Sciatic nerve (tissue), 2 donors: ENCODE results near the gene EGR1. TPM values are rescaled to one million over a fixed set of nuclear protein-coding genes. Genes with fewer than 3 reads are reported as not detected.

Experiments
- ATAC-seq: fragments of 200-7000 bp; cut with Tn5 transposase; one replicate; pipeline ENCODE4 v1.9.1; 2020; ENCODE audit warnings: mild to moderate bottlenecking, moderate library complexity
- DNase-seq: peaks from one replicate; pipeline ENCODE4 v3.0.0-alpha.2; 2020; ENCODE audit warnings: low spot score
- intact Hi-C: fragments of 100-400 bp; cut with DNase I; formaldehyde crosslinking; loops from one replicate; pipeline ENCODE4 v1.14.2; 2022
- total RNA-seq: library from RNA; stranded (reverse); fragmentation: NEBNext Ultra II Directional; extraction: Animal tissue kit (Norgen Biotek cat#: 25700); gene quantifications from one replicate; pipeline ENCODE4 v1.2.1, GENCODE V29; 2021
- donor health status: DM: no; HTN: no; CAD: no.
- donor health status: DM: no; HTN: no; CAD: no.

Gene EGR1
- total RNA-seq, result 137 TPM

DNA sequence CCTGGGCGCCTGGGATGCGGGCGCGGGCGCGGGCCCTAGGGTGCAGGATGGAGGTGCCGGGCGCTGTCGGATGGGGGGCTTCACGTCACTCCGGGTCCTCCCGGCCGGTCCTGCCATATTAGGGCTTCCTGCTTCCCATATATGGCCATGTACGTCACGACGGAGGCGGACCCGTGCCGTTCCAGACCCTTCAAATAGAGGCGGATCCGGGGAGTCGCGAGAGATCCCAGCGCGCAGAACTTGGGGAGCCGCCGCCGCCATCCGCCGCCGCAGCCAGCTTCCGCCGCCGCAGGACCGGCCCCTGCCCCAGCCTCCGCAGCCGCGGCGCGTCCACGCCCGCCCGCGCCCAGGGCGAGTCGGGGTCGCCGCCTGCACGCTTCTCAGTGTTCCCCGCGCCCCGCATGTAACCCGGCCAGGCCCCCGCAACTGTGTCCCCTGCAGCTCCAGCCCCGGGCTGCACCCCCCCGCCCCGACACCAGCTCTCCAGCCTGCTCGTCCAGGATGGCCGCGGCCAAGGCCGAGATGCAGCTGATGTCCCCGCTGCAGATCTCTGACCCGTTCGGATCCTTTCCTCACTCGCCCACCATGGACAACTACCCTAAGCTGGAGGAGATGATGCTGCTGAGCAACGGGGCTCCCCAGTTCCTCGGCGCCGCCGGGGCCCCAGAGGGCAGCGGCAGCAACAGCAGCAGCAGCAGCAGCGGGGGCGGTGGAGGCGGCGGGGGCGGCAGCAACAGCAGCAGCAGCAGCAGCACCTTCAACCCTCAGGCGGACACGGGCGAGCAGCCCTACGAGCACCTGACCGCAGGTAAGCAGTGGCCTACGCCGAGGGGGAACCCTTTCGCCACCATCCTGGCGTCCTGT is at the start of gene EGR1:
Gene EGR1, plus strand, starts transcription at position 219 of the 864 bp plus-strand sequence. Its CDS starts 283 bp downstream, at position 502.
- DNase-seq (peak; percentile 97), ATAC-seq (peak; percentile 76)
- intact Hi-C loops, result no loop called here

GRCh38 chr5:138418444-138418843 is 46.8 kb upstream of the EGR1 start:
- intact Hi-C loops, result no loop called here
- no peak for ATAC-seq
- DNase-seq, result no peak

GRCh38 chr5:138425079-138425478 is 40.2 kb upstream of the EGR1 start:
- ATAC-seq (no peak), DNase-seq (no peak)
- intact Hi-C loops, result no loop called here

GRCh38 chr5:138435943-138436342 is 29.3 kb upstream of the EGR1 start:
- no peak for ATAC-seq
- intact Hi-C loops, result no loop called here
- peak; percentile 32 for DNase-seq

DNA sequence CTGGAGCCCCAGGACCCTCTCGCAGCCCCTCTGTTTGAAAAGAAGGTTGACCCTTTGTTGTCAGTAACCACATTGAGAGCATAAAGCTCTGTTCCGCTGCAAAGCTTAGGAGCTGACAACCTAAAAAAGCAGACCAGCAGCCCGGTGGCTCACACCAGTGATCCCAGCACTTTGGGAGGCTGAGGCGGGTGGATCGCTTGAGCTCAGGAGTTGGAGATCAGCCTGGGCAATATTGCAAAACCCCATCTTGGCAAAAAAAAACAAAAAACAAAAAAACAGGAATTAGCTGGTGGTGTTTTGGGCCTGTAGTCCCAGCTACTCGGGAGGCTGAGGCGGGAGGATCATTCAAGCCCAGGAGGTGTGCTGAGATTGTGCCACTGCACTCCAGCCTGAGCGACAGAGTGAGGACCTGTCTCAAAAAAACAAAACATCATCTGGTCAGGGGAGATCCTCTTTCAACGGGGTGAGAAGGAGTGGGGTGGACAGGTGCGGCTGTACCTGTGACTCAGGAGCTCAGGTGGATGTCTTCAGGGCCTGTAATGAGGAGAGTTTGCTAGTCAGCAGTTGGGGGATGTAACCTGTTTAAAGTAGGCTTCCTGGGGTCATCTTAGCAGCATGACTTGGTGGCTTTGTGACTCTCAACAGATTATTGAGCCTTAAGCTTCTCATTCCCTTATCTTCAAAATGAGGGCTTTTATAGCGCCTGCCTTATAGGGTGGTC is 27.1 kb upstream of the EGR1 start:
- ATAC-seq, result no peak
- intact Hi-C loops, result no loop called here
- DNase-seq, result peak; percentile 51

GRCh38 chr5:138438724-138439476 is 26.4 kb upstream of the EGR1 start, which contains the start of gene REEP2:
Gene REEP2 (plus strand): TSS chr5:138439057. CDS start chr5:138439209, 152 bp downstream.
- DNase-seq (peak; percentile 62), ATAC-seq (peak; percentile 59)
- intact Hi-C loops, result no loop called here

GRCh38 chr5:138439477-138440158 is 25.7 kb upstream of the EGR1 start:
- intact Hi-C loops, result no loop called here
- ATAC-seq (peak; percentile 31), DNase-seq (peak; percentile 59)

DNA sequence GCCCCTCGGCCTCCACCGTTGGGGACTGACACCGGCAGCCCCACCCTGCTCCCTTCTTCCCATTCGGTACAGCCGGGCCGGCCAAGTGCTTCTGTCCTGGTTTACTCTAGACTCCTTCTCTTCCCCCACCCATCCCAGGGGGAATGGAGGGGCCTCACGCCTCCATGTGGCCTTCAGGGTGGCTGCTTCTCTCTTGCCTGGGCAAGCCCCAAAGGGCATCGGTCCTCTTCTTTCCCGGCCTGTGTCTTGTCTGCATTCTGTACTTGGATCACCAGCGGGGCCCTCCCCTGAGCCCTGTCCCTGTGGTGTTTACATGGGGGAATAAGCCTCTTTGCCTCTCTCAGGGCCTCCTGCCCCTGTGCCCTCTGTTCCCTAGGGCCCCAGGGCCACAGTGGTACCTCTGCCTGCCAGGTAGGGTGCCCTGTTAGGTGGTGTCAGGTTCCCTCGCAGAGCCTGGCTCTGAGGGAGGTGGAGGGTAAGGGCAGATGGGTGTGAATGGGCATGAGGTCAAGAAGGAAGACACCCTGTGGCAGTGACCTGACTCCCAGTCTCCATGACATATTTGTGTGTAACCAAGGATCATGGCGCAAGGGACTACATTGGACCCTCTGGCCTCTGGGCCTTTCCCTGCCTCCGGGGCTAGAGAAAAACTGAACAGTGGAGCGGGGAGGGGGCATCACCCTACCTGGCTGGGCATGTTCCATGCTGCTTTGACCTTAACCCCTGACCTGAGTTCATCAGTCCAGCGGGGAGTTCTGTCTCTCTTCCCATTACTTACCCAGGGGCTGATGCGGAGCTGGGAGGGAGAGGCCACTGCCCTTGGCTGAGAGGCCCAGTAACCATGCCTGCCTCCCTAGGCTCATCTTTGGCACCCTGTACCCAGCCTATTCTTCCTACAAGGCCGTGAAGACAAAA is 24.9 kb upstream of the EGR1 start:
- intact Hi-C loops, result no loop called here
- no peak for ATAC-seq

DNA sequence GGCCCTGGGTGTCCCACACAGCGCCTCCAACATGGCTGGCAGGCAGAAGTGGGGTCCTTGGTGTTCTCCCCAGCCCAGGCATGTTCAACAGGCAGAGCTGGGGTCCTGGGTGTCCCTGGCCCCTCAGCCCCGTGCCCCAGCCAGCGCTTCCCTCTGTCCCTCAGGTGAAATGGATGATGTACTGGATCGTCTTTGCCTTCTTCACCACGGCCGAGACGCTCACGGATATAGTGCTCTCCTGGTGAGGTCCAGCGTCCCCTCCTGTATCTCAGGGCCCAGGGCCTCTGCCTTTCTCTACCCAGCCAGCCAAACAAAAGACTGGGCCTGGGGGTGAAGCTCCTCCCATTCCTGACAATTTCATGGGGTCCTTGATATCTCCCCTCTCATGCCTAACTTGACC is 24.1 kb upstream of the EGR1 start:
- intact Hi-C loops, result no loop called here
- DNase-seq (peak; percentile 45), ATAC-seq (no peak)

More for the DNA sequence above, 24.9 kb upstream of the EGR1 start:
- peak; percentile 28 for DNase-seq

GRCh38 chr5:138444078-138444773 is 21.1 kb upstream of the EGR1 start:
- peak; percentile 35 for DNase-seq
- ATAC-seq, result no peak
- intact Hi-C loops, result no loop called here

GRCh38 chr5:138444774-138445546 is 20.3 kb upstream of the EGR1 start:
- peak; percentile 54 for DNase-seq
- intact Hi-C loops, result loop anchor here (5.0 kb wide), 1 partner anchor 57 kb away; no protein-coding TSS in a partner anchor
- no peak for ATAC-seq

DNA sequence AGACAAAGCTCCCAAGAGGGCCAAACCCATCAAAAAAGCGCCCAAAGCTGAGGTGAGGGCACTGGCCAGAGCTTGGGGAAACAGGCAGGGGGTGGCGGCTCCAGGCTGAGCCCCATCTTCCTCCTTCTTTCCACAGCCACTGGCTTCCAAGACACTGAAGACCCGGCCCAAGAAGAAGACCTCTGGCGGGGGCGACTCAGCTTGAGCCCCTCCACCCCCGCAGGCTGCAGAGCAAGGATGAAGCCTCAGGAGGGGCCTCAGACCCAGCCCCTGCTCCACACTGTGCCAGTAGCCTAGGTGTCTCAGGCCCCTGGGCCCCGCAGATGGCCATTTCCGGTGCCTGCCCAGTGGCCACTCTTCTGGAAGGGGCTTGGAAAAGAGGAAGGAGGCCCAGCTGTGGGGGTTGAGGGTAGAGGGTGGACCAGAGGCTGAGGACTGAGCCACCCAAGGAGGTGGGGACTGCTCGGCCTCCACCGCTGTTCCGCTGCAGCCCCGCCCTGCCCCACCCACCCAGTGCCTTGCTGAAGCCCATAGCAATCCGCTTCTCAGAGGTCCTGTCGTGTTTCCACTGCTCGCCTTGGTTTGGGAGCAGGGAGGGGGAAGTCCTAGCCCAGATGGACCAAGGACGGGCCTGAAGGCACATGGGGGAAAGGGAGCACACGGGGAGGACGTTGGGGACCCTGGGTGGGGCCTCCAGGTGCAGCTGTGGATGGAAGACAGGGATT is 19.6 kb upstream of the EGR1 start:
- DNase-seq (peak; percentile 42), ATAC-seq (no peak)
- intact Hi-C loops, result loop anchor here (5.0 kb wide), 1 partner anchor 57 kb away; no protein-coding TSS in a partner anchor

GRCh38 chr5:138448070-138448469 is 17.2 kb upstream of the EGR1 start:
- DNase-seq, result no peak
- ATAC-seq, result no peak
- intact Hi-C loops, result loop anchor here (5.0 kb wide), 1 partner anchor 54 kb away; no protein-coding TSS in a partner anchor

- ATAC-seq, result no peak
- intact Hi-C loops, result loop anchor here (5.0 kb wide), 1 partner anchor 54 kb away; no protein-coding TSS in a partner anchor
Observed at GRCh38 chr5:138448481-138449398, 16.5 kb upstream of the EGR1 start.

More at GRCh38 chr5:138448481-138449398, 16.5 kb upstream of the EGR1 start:
- DNase-seq, result no peak
